C4-2B (cell line): ENCODE results near the gene ANKH.

ENCODE experiments used
- H3K27ac ChIP-seq: fragments of 450-650 bp; 2 replicates; pipeline ENCODE4 v1.5.1; 2017
- ZFX ChIP-seq: fragments of 450-650 bp; IDR thresholded peaks from 2 replicates; pipeline ENCODE4 v1.6.1; 2017
- TF ChIP-seq, protein P1 (sequence below): fragments of 450-650 bp; conservative IDR thresholded peaks from 2 replicates; pipeline ENCODE4 v1.5.1; 2017; ENCODE audit warnings: mild to moderate bottlenecking

The ANKH gene

DNA sequence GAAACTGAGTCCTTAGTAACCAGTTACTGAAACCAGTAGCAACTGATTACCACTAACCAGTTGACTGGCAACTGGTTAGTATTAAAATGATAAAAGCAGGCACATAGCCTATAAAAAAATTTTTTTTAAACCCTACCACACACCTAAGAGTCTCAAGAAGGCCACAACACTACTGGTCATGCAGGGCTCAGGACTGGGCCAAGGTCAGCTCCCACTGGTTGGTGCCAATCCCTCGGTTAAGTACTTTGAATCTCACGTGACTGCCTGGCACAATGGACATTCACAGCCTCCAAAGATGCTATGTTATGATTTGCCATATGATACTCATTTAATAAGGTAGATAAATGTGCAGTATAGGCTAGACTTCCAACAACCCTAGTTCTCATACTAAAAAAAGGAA is 8.5 kb downstream of the ANKH start:
- peak overlapping the region; percentile 41; the same call in 1 of the 2 replicates for H3K27ac ChIP-seq
- no peak for TF ChIP-seq ZFX
- TF ChIP-seq, protein P1, sequence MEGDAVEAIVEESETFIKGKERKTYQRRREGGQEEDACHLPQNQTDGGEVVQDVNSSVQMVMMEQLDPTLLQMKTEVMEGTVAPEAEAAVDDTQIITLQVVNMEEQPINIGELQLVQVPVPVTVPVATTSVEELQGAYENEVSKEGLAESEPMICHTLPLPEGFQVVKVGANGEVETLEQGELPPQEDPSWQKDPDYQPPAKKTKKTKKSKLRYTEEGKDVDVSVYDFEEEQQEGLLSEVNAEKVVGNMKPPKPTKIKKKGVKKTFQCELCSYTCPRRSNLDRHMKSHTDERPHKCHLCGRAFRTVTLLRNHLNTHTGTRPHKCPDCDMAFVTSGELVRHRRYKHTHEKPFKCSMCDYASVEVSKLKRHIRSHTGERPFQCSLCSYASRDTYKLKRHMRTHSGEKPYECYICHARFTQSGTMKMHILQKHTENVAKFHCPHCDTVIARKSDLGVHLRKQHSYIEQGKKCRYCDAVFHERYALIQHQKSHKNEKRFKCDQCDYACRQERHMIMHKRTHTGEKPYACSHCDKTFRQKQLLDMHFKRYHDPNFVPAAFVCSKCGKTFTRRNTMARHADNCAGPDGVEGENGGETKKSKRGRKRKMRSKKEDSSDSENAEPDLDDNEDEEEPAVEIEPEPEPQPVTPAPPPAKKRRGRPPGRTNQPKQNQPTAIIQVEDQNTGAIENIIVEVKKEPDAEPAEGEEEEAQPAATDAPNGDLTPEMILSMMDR = no peak

DNA sequence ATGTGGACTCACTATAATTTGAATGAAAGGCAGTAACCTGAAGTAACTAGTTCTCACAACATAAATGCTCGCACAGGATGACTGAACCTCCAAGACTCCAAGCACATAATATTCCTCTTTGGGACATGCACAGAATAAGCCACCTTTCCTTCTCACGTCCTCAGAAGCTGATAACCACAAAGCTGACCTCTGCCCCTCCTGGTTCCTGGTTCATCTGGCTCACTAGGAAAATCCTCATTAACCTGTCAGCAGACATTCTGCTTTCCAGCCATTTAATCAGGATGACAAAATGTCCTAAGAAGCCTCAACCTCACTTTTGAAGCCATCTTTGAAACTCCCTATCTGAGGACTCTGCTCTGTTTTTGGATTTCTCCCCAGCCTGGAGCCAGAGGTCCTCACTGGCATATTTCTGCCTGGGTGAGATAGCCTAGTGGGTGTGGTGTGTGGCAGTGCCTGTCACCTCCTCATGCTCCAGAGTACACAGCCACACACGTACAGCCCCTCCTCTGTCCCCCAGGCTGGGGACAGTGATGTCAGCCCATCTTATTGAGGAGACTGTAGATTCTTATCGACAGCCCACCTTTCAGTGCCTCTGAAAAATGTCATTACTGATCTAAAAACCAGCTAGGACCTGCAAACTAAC is 10.3 kb downstream of the ANKH start:
- TF ChIP-seq, protein P1 = no peak
- TF ChIP-seq ZFX = no peak
- peak overlapping the region; percentile 41 for H3K27ac ChIP-seq

DNA sequence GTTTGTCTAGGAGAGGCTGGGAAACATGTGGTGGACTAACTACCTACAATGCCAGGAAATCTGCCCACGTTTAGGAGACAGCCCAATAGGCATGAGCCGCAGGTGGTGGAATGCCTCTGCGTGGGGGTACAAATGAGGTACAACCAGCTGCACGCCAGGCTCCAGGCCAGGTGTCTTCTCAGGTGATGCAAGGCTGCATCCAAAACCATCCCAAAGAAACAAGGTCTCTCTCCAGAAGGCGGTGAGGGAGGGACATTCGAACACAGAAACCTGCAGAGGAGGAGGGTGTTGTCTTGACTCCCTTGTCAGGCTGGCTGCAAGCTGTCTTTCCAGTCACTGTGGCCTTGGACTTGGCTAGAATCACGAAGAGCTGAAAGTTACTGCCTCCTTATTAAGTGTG is 11.6 kb downstream of the ANKH start:
- TF ChIP-seq, protein P1 = no peak
- TF ChIP-seq ZFX = no peak
- H3K27ac ChIP-seq = peak overlapping the region; percentile 13; the same call in 1 of the 2 replicates

DNA sequence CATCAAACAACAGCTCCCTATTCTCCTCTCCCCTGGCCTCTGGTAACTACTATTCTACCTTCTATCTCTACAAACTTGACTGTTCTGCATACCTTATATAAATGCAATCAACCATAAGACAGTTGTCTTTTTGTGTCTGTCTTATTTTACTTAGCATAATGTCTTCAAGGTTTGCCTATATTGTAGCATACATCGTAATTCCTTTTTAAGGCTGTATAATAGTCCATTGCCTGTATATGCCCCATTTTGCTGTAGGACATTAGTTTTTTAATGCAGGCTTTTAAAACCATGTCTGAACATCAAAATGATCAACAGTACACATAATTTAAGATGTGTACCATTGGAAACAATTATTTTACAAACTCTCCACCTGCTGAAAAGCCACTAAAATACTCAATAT is 12.4 kb downstream of the ANKH start:
- TF ChIP-seq, protein P1 = no peak
- no peak for TF ChIP-seq ZFX
- no peak overlapping the region for H3K27ac ChIP-seq

DNA sequence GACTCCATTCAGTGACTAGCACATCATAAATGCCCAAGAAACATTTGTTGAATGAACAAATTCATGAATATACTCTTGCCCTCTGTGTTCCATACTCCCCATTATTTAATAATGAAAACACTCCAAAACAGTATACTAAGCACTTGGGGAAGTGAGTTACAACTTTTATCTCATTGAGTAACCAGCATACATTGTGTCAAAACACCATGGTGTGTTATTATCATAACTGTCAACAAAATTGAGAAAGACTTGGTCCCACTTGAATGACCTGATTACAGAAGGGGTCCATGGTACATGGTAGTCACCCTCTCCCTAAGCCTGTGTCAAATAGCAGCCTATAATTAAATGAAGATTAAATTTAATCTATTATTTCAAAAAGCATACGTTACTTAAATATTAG is 16.2 kb downstream of the ANKH start:
- TF ChIP-seq ZFX = no peak
- TF ChIP-seq, protein P1 = no peak
- no peak overlapping the region for H3K27ac ChIP-seq

DNA sequence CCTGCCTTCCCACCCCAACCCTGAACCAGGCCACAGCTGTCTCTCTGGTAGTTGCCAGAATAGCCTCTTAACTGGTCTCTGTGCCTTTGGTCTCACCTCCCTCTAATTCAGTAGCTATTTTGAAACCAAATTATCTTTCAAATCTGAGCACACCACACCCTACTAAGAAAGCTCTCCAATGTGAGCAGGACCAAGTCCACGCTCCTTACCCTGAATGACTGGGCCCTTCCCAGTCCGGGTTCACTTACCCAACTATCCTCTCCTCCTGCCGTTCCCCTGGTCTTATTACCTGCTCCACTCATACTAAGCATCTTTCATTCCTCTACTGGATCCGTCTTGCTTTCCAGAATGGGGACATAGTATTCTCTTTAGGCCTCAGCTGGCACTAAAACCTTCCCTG is 16.8 kb downstream of the ANKH start:
- peak overlapping the region; percentile 27; the same call in 1 of the 2 replicates for H3K27ac ChIP-seq
- TF ChIP-seq ZFX = no peak
- TF ChIP-seq, protein P1 = no peak

DNA sequence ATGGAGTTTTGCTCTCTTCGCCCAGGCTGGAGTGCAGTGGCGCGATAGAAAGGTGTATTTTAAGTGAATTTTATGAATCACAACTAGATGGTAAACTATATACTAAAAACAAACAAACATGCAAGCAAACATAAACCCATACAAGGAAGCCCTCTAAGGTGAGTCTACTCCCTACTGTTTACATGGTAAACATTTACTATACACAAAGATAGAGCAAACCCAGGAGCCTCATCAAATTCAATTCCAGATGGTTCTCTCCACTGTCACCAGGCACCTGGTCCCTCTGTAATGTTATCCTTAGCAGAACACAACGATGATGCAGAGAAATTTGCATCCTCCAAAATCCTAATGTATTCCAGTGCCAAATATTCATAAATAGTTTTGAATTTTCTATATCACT is 17.9 kb downstream of the ANKH start:
- no peak for TF ChIP-seq ZFX
- TF ChIP-seq, protein P1 = no peak
- H3K27ac ChIP-seq = peak overlapping the region; percentile 41; the same call in 1 of the 2 replicates
